Neural cell (in vitro differentiated cells): Measurements from ENCODE around the gene CDK5RAP2.

Experiments used
- CTCF ChIP-seq: fragments of 450-650 bp; IDR thresholded peaks from 2 replicates; pipeline ENCODE4 v1.5.1; 2014; ENCODE audit warnings: antibody characterized with exemption, mild to moderate bottlenecking, moderate library complexity; ENCODE audit not compliant: poor library complexity, severe bottlenecking
- EP300 ChIP-seq: fragments of 450-650 bp; conservative IDR thresholded peaks from 2 replicates; pipeline ENCODE4 v1.6.1; 2014; ENCODE audit warnings: antibody characterized with exemption, mild to moderate bottlenecking, moderate library complexity; ENCODE audit not compliant: poor library complexity, severe bottlenecking

GRCh38 chr9:120369608-120370220 is 210.3 kb downstream of the CDK5RAP2 start:
- TF ChIP-seq EP300 (no peak), CTCF (no peak)
